ENCODE results near the gene AAMP. TPM values are rescaled to one million over a fixed set of nuclear protein-coding genes. Genes with fewer than 3 reads are reported as not detected.

AAMP gene
- total RNA-seq, 1 donor from 2014 or later: 82.2 TPM

DNA sequence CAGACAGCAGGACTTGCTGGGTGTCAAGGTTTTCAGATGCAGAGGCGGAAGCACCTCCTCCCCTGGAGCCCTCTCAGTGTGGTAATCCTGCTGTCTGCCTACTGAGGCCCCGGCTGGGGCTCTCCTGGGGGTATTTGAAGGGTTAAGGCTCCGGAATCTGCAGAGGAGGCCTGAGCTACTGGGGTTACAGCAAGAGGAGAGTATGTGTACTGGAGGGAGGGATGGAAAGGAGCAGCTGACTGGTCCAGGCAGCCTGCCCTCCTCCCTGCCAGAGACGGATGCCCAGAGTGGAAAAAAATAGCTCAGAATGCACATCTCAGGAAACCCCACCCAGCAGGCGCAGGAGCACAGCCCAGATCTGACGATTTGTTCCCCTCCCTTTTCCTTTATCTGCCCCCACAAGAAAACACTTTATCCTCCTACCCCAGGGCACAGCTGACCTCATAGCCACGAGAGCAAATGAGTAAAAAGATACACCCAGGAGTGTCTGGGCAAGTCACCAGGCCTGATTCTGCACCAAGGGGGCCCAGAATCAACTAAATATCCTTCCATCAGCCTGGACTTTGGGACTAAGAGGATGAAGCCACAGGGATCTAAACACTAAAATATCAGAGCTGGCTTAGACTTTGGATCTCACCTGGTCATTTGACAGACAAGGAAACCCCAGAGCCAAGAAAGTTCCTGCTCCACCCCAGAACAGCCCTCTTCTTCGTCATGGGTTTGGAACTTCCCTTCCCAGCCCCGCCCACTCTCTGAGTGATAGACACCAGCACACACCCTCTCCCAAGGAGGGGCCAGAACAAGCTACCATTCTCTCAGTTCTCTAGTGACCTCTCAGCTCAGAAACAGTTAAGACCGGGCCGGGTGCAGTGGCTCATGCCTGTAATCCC, 16.9 kb upstream of the AAMP start:
- H3K4me1 Mint-ChIP-seq (ENCODE audit: unreplicated experiment): peaks cover 38% of the 10 kb centered on the region
- H3K36me3 Mint-ChIP-seq: no peaks in the 10 kb centered on the region
- no peaks in the 10 kb centered on the region for H3K27me3 Mint-ChIP-seq
- TF ChIP-seq, protein P1, sequence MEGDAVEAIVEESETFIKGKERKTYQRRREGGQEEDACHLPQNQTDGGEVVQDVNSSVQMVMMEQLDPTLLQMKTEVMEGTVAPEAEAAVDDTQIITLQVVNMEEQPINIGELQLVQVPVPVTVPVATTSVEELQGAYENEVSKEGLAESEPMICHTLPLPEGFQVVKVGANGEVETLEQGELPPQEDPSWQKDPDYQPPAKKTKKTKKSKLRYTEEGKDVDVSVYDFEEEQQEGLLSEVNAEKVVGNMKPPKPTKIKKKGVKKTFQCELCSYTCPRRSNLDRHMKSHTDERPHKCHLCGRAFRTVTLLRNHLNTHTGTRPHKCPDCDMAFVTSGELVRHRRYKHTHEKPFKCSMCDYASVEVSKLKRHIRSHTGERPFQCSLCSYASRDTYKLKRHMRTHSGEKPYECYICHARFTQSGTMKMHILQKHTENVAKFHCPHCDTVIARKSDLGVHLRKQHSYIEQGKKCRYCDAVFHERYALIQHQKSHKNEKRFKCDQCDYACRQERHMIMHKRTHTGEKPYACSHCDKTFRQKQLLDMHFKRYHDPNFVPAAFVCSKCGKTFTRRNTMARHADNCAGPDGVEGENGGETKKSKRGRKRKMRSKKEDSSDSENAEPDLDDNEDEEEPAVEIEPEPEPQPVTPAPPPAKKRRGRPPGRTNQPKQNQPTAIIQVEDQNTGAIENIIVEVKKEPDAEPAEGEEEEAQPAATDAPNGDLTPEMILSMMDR (conservative IDR thresholded peaks at IDR 0.05): no peak
- DNase-seq (ENCODE audit: extremely low spot score, unreplicated experiment): no peak
- peak overlapping the region; percentile 86 for H3K4me3 Mint-ChIP-seq
- H3K27ac Mint-ChIP-seq: peak overlapping the region; percentile 100
- H3K9me3 Mint-ChIP-seq: no peaks in the 10 kb centered on the region

DNA sequence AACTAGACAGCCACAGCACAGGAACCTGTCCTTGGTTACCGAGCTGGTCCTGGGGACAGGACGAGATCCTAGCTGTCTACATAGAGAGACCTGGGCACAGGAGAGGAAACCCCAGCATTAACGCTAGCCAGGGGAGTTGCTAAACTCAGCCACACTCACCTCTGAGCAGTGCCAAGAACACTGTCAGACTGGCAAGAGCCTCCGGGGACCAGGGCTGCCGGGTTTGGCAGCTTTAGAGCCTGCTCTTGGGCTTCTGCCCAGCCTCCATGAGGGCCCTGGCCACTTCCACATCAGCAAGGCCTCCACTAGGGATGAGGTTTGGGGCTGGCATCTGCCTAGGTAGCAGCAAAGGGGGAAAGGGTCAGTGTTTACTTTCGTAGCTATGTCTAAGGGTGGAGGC, 15.7 kb upstream of the AAMP start:
- Mint-ChIP-seq H3K4me3 (peak overlapping the region; percentile 86), H3K9me3 (no peaks in the 10 kb centered on the region), H3K36me3 (no peaks in the 10 kb centered on the region), H3K27me3 (no peaks in the 10 kb centered on the region), H3K27ac (peak overlapping the region; percentile 100), H3K4me1 (ENCODE audit: unreplicated experiment) (peaks cover 34% of the 10 kb centered on the region)
- TF ChIP-seq, protein P1 (conservative IDR thresholded peaks at IDR 0.05): no peak
- no peak for DNase-seq (ENCODE audit: extremely low spot score, unreplicated experiment)

DNA sequence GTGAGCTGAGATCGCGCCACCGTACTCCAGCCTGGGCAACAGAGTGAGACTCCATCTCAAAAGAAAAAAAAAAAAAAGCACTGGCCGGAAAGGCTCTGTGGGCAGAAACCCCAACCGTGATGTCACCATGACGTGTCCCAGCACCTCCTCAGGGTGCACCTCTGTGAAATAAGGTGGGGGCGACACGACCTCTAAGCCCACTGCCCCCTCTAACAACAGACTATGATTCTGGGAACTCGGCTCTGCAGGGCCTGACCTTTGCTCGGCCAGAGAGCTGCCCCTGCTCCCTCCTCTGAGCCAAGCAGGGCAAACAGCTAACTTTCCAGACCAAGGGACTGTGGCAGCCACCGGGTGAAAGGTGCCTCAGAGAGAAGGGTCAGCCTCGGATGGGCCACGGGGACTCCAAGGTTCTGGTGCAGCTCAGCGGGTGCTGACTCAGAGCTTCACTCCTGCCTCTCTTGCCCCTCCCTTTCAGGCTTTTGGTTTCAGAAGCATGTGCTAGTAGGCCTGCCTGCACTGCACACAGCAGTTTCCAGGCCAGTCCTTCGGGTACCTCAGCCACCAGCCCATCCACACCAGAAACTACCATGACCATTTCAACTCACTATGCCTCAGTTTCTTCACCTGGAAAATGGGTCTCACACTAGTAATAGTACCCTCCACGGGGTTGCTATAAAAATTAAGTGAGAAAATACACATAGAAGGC, 14.3 kb upstream of the AAMP start:
- Mint-ChIP-seq H3K9me3 (no peaks in the 10 kb centered on the region), H3K27me3 (no peaks in the 10 kb centered on the region), H3K27ac (peak overlapping the region; percentile 100), H3K36me3 (peaks cover 7% of the 10 kb centered on the region), H3K4me3 (peak overlapping the region; percentile 49), H3K4me1 (ENCODE audit: unreplicated experiment) (peaks cover 23% of the 10 kb centered on the region)
- no peak for DNase-seq (ENCODE audit: extremely low spot score, unreplicated experiment)
- TF ChIP-seq, protein P1 (conservative IDR thresholded peaks at IDR 0.05): no peak

DNA sequence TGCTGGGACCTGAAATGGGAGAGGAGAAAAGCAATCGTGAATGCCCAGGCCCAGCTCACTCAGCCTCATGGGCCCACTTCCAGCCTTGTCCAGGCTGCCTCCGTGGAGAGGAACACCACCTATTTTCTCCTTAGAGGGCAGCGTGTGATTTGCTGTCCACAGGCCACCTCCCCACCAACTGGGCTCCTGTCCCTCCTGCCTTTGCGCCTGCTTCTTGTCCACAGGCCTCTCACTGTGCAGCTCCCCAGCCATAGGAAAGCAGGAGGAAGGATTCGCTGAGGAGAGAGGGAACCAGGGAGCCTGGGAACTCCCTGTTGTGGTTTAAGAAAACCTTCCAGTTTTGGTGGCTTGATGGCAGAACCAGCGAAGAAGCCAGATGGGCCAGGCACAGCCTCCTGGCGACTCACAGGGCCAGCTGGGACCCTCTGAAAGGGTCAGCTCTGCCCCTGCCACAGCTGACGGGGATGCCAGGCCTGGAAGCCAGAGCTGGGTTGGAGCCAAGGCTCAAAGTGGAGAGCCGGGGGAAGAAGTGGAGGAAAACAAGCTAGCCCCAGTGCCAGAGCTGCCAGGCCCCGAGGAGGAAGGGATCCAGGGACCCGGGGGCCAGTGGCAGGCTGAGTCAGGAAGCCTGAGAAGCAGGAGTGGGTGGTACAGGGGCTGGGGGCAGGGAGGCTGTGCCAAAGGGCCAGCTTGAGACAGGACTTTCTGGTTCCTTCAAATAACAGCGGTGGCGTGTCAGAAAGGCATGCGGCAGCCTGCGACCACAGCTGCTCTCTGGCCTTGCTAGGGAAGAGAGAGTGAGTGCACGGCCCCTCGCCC, 12.4 kb upstream of the AAMP start:
- peaks cover 10% of the 10 kb centered on the region for H3K36me3 Mint-ChIP-seq
- no peak for DNase-seq (ENCODE audit: extremely low spot score, unreplicated experiment)

DNA sequence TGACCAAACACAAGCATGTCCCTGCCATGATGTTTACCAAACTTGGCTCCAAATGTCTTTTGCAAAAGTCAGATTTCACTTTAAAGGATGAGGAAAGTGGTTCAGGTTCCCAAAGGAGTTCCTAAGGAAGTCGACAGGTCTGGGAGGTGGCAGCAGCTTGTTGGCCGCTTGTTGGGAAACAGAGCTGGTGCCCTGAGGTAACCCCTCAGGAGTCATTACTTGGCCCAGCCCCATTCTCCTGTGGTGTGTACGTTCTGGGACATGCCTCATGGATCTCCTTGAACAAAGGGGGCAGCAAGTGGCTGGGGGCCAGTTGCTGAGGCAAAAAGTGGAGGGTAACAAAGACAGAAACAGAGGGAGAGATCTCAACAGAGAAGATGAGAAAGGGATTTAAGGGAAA, 11.5 kb upstream of the AAMP start:
- TF ChIP-seq, protein P1 (conservative IDR thresholded peaks at IDR 0.05): no peak
- peak overlapping the region; percentile 89 for H3K27ac Mint-ChIP-seq

More for the DNA sequence above, 12.4 kb upstream of the AAMP start:
- peak overlapping the region; percentile 98 for H3K27ac Mint-ChIP-seq
- H3K9me3 Mint-ChIP-seq: no peaks in the 10 kb centered on the region
- no peaks in the 10 kb centered on the region for H3K27me3 Mint-ChIP-seq
- peak overlapping the region; percentile 82 for H3K4me3 Mint-ChIP-seq
- H3K4me1 Mint-ChIP-seq (ENCODE audit: unreplicated experiment): peaks cover 25% of the 10 kb centered on the region
- TF ChIP-seq, protein P1 (conservative IDR thresholded peaks at IDR 0.05): no peak

More for the DNA sequence above, 11.5 kb upstream of the AAMP start:
- no peaks in the 10 kb centered on the region for H3K9me3 Mint-ChIP-seq
- no peaks in the 10 kb centered on the region for H3K27me3 Mint-ChIP-seq
- H3K4me3 Mint-ChIP-seq: peak overlapping the region; percentile 44
- H3K4me1 Mint-ChIP-seq (ENCODE audit: unreplicated experiment): peaks cover 22% of the 10 kb centered on the region
- peaks cover 15% of the 10 kb centered on the region for H3K36me3 Mint-ChIP-seq
- DNase-seq (ENCODE audit: extremely low spot score, unreplicated experiment): no peak
